Measurements from ENCODE around the gene MED13L.

GRCh38 chr12:116076399-116076798 lies 201.1 kb downstream of the MED13L start:
- TF ChIP-seq CTCF (IDR thresholded peaks at IDR 0.05) (no peak), POLR2A (IDR thresholded peaks at IDR 0.05) (no peak)

All from thyroid gland (tissue), 4 donors.